GM23338 (cell line): ENCODE measurements around the gene RDH5. TPM values are rescaled to one million over a fixed set of nuclear protein-coding genes. Genes with fewer than 3 reads are reported as not detected.

Experiments
- ATAC-seq: fragments of 200-7000 bp; cut with Tn5 transposase; 3 replicates; pipeline ENCODE4 v1.9.1; 2020
- DNase-seq: peaks from one replicate; pipeline ENCODE4 v3.0.0-alpha.2; 2015; ENCODE audit warnings: low spot score
- H2AFZ ChIP-seq: fragments of 200-600 bp; sonication (generic); 2 replicates; pipeline ENCODE4 v1.8.0; 2016; ENCODE audit warnings: antibody characterized with exemption, mild to moderate bottlenecking, moderate library complexity
- H3F3A ChIP-seq: fragments of 200-600 bp; sonication (generic); replicated peaks from 2 replicates; pipeline ENCODE4 v1.8.0; 2017; ENCODE audit warnings: antibody characterized with exemption, mixed run types, low read depth
- H3K27ac ChIP-seq: fragments of 200-600 bp; sonication (generic); 2 replicates; pipeline ENCODE4 v1.6.1; 2016; ENCODE audit warnings: low read depth
- H3K27me3 ChIP-seq: fragments of 200-600 bp; sonication (generic); 2 replicates; pipeline ENCODE4 v1.8.0; 2016; ENCODE audit warnings: mild to moderate bottlenecking, mixed run types, moderate library complexity; ENCODE audit not compliant: insufficient read depth
- H3K36me3 ChIP-seq: fragments of 200-600 bp; sonication (generic); 2 replicates; pipeline ENCODE4 v1.8.0; 2016; ENCODE audit warnings: mild to moderate bottlenecking; ENCODE audit not compliant: insufficient read depth
- H3K4me1 ChIP-seq: fragments of 200-600 bp; sonication (generic); 2 replicates; pipeline ENCODE4 v1.8.0; 2016; ENCODE audit warnings: mild to moderate bottlenecking, moderate library complexity; ENCODE audit not compliant: insufficient read depth
- H3K4me2 ChIP-seq: fragments of 200-600 bp; sonication (generic); 2 replicates; pipeline ENCODE4 v1.7.1; 2017; ENCODE audit warnings: mixed run types
- H3K4me3 ChIP-seq: fragments of 200-600 bp; sonication (generic); 2 replicates; pipeline ENCODE4 v1.6.1; 2016; ENCODE audit warnings: mixed run types
- H3K79me2 ChIP-seq: fragments of 200-600 bp; sonication (generic); replicated peaks from 2 replicates; pipeline ENCODE4 v1.8.0; 2017; ENCODE audit warnings: mild to moderate bottlenecking; ENCODE audit not compliant: insufficient read depth
- H3K9me2 ChIP-seq: fragments of 200-600 bp; sonication (generic); 2 replicates; pipeline ENCODE4 v1.8.0; 2017; ENCODE audit not compliant: insufficient read depth
- H4K20me1 ChIP-seq: fragments of 200-600 bp; sonication (generic); replicated peaks from 2 replicates; pipeline ENCODE4 v1.8.0; 2017; ENCODE audit warnings: mild to moderate bottlenecking; ENCODE audit not compliant: insufficient read depth
- H3K27ac Mint-ChIP-seq: 2 replicates; pipeline ENCODE4 v1.8.0; 2020; ENCODE audit warnings: inconsistent platforms, mild to moderate bottlenecking, moderate library complexity, mixed read lengths
- H3K27me3 Mint-ChIP-seq: 3 replicates; pipeline ENCODE4 v1.8.0; 2022; ENCODE audit warnings: low read depth, mild to moderate bottlenecking, moderate library complexity, mixed read lengths, inconsistent platforms; ENCODE audit not compliant: insufficient read depth, poor library complexity
- H3K36me3 Mint-ChIP-seq: 3 replicates; pipeline ENCODE4 v1.8.0; 2021; ENCODE audit warnings: low read depth, mild to moderate bottlenecking, inconsistent platforms, moderate library complexity, mixed read lengths
- H3K4me1 Mint-ChIP-seq: 3 replicates; pipeline ENCODE4 v1.8.0; 2020; ENCODE audit warnings: mild to moderate bottlenecking, inconsistent platforms, mixed read lengths
- H3K4me3 Mint-ChIP-seq: 3 replicates; pipeline ENCODE4 v1.8.0; 2021; ENCODE audit warnings: moderate library complexity, mild to moderate bottlenecking, inconsistent platforms, mixed read lengths
- H3K9me3 Mint-ChIP-seq: 3 replicates; pipeline ENCODE4 v1.8.0; 2020; ENCODE audit warnings: moderate library complexity, mild to moderate bottlenecking, inconsistent platforms, mixed read lengths
- CREB1 ChIP-seq: fragments of 250-450 bp; sonication (Bioruptor Pico); IDR thresholded peaks from 2 replicates; pipeline ENCODE4 v1.5.0; 2020; ENCODE audit warnings: low read depth, mild to moderate bottlenecking, moderate library complexity
- ETS1 ChIP-seq: IDR thresholded peaks from 2 replicates; pipeline ENCODE4 v1.6.1; 2016; ENCODE audit warnings: antibody characterized with exemption
- EZH2 ChIP-seq: fragments of 200-600 bp; sonication (generic); IDR thresholded peaks from one replicate; pipeline ENCODE4 v1.8.0; 2017; ENCODE audit warnings: antibody characterized with exemption, mild to moderate bottlenecking, low read depth; ENCODE audit not compliant: unreplicated experiment
- EZH2phosphoT487 ChIP-seq: fragments of 200-600 bp; sonication (generic); IDR thresholded peaks from one replicate; pipeline ENCODE4 v1.8.1; 2018; ENCODE audit warnings: antibody characterized with exemption; ENCODE audit not compliant: unreplicated experiment
- JUNB ChIP-seq: IDR thresholded peaks from one replicate; pipeline ENCODE4 v1.6.1; 2016; ENCODE audit warnings: antibody characterized with exemption; ENCODE audit not compliant: unreplicated experiment
- NANOG ChIP-seq: IDR thresholded peaks from 2 replicates; pipeline ENCODE4 v1.6.1; 2016; ENCODE audit warnings: antibody characterized with exemption, borderline replicate concordance
- POLR2AphosphoS5 ChIP-seq: IDR thresholded peaks from 2 replicates; pipeline ENCODE4 v1.6.1; 2016; ENCODE audit warnings: antibody characterized with exemption, low read depth
- STAT1 ChIP-seq: IDR thresholded peaks from one replicate; pipeline ENCODE4 v1.6.1; 2016; ENCODE audit warnings: antibody characterized with exemption; ENCODE audit not compliant: unreplicated experiment
- ZNF114 ChIP-seq: fragments of 250-450 bp; sonication (Bioruptor Pico); IDR thresholded peaks from 2 replicates; pipeline ENCODE4 v1.5.0; 2020; ENCODE audit warnings: mild to moderate bottlenecking, moderate library complexity
- ZNF331 ChIP-seq: fragments of 250-450 bp; sonication (Bioruptor Pico); IDR thresholded peaks from 2 replicates; pipeline ENCODE4 v1.5.0; 2020; ENCODE audit warnings: low read depth, mild to moderate bottlenecking, moderate library complexity
- ZNF462 ChIP-seq: fragments of 250-450 bp; sonication (Bioruptor Pico); IDR thresholded peaks from 2 replicates; pipeline ENCODE4 v1.5.0; 2020; ENCODE audit warnings: mild to moderate bottlenecking, moderate library complexity
- polyA plus RNA-seq: library from polyadenylated mRNA; unstranded; fragments of >200 nt; fragmentation: Nextera tagmentation; extraction: Ambion mirVana; gene quantifications from 2 replicates; pipeline ENCODE4 v1.2.1, GENCODE V29; 2016
- total RNA-seq: library from RNA; depleted of rRNA; stranded (reverse); fragments of >200 nt; shearing (Covaris generic); gene quantifications from 2 replicates; pipeline ENCODE4 v1.2.3, GENCODE V29; 2014
- TF ChIP-seq, protein P1 (sequence below): IDR thresholded peaks from one replicate; pipeline ENCODE4 v1.6.1; 2018; ENCODE audit warnings: antibody characterized with exemption; ENCODE audit not compliant: unreplicated experiment
- TF ChIP-seq, protein P2 (sequence below), 2 experiments: fragments of 200-600 bp in 1 of 2; sonication (generic) in 1 of 2; conservative IDR thresholded peaks; 2 replicates each; pipeline versions ENCODE4 v1.5.1 to v1.6.1; 2016 to 2017; ENCODE audit warnings: antibody characterized with exemption in 2 of 2, low read depth in 2 of 2, mild to moderate bottlenecking in 2 of 2, moderate library complexity in 1 of 2

RDH5 gene
- total and polyA plus RNA-seq, 2 experiments from 2014 or later: 3.9 to 7.5 TPM

GRCh38 chr12:55717011-55718007 is 2.9 kb upstream of the RDH5 start:
- TF ChIP-seq CREB1 (CRISPR knock-in tag) (no peak), ZNF331 (CRISPR knock-in tag) (no peak), ZNF462 (CRISPR knock-in tag) (no peak), EZH2 (no peak), POLR2AphosphoS5 (no peak), JUNB (no peak), ETS1 (no peak), STAT1 (no peak), ZNF114 (CRISPR knock-in tag) (no peak), EZH2phosphoT487 (no peak), NANOG (no peak)
- TF ChIP-seq, protein P1, sequence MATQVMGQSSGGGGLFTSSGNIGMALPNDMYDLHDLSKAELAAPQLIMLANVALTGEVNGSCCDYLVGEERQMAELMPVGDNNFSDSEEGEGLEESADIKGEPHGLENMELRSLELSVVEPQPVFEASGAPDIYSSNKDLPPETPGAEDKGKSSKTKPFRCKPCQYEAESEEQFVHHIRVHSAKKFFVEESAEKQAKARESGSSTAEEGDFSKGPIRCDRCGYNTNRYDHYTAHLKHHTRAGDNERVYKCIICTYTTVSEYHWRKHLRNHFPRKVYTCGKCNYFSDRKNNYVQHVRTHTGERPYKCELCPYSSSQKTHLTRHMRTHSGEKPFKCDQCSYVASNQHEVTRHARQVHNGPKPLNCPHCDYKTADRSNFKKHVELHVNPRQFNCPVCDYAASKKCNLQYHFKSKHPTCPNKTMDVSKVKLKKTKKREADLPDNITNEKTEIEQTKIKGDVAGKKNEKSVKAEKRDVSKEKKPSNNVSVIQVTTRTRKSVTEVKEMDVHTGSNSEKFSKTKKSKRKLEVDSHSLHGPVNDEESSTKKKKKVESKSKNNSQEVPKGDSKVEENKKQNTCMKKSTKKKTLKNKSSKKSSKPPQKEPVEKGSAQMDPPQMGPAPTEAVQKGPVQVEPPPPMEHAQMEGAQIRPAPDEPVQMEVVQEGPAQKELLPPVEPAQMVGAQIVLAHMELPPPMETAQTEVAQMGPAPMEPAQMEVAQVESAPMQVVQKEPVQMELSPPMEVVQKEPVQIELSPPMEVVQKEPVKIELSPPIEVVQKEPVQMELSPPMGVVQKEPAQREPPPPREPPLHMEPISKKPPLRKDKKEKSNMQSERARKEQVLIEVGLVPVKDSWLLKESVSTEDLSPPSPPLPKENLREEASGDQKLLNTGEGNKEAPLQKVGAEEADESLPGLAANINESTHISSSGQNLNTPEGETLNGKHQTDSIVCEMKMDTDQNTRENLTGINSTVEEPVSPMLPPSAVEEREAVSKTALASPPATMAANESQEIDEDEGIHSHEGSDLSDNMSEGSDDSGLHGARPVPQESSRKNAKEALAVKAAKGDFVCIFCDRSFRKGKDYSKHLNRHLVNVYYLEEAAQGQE: no peak
- TF ChIP-seq, protein P2, sequence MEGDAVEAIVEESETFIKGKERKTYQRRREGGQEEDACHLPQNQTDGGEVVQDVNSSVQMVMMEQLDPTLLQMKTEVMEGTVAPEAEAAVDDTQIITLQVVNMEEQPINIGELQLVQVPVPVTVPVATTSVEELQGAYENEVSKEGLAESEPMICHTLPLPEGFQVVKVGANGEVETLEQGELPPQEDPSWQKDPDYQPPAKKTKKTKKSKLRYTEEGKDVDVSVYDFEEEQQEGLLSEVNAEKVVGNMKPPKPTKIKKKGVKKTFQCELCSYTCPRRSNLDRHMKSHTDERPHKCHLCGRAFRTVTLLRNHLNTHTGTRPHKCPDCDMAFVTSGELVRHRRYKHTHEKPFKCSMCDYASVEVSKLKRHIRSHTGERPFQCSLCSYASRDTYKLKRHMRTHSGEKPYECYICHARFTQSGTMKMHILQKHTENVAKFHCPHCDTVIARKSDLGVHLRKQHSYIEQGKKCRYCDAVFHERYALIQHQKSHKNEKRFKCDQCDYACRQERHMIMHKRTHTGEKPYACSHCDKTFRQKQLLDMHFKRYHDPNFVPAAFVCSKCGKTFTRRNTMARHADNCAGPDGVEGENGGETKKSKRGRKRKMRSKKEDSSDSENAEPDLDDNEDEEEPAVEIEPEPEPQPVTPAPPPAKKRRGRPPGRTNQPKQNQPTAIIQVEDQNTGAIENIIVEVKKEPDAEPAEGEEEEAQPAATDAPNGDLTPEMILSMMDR (conservative IDR thresholded peaks at IDR 0.05; ENCODE audit: low read depth in 2 of 2): no peak
- no peaks in the 10 kb centered on the region for H3K9me2 ChIP-seq
- peak overlapping the region; percentile 96 for H3K27ac Mint-ChIP-seq
- peaks cover 28% of the 10 kb centered on the region for H3K27me3 Mint-ChIP-seq
- peak overlapping the region; percentile 98 for H3K4me2 ChIP-seq
- H3K36me3 ChIP-seq: no peaks in the 10 kb centered on the region
- H3K4me1 ChIP-seq: peaks cover 37% of the 10 kb centered on the region
- no peak overlapping the region for H2AFZ ChIP-seq
- H3K4me3 ChIP-seq: peak overlapping the region; percentile 94
- H4K20me1 ChIP-seq: no peaks in the 10 kb centered on the region
- peak overlapping the region; percentile 97 for H3K27ac ChIP-seq
- peak overlapping the region; percentile 82 for H3K4me3 Mint-ChIP-seq
- peaks cover 6% of the 10 kb centered on the region; the same call in 2 of the 3 replicates for H3K9me3 Mint-ChIP-seq
- DNase-seq (no peak), ATAC-seq (no peak)
- H3K79me2 ChIP-seq: peaks cover 10% of the 10 kb centered on the region; the same call in 1 of the 2 replicates
- peaks cover 35% of the 10 kb centered on the region for H3K4me1 Mint-ChIP-seq
- H3K27me3 ChIP-seq: peaks cover under 1% of the 10 kb centered on the region; the same call in 1 of the 2 replicates
- H3K36me3 Mint-ChIP-seq: peaks cover 4% of the 10 kb centered on the region; the same call in 2 of the 3 replicates
- peaks cover 16% of the 10 kb centered on the region; the same call in 1 of the 2 replicates for H3F3A ChIP-seq
